Measurements from ENCODE around the gene TCP10L. TPM values are rescaled to one million over a fixed set of nuclear protein-coding genes. Genes with fewer than 3 reads are reported as not detected.

The TCP10L gene
- total and polyA plus RNA-seq, 4 donors = 1.1 to 8.0 (median 2.8) TPM

GRCh38 chr21:32576011-32576410 lies 9.3 kb downstream of the TCP10L start:
- H3K27me3 ChIP-seq (ENCODE audit: control insufficient read depth in 4 of 4, insufficient read depth in 4 of 4, low read length in 3 of 4) = no peaks in the 10 kb centered on the region
- TF ChIP-seq JUND (IDR thresholded peaks at IDR 0.05) (no peak), EGR1 (IDR thresholded peaks at IDR 0.05; ENCODE audit: low read depth in 2 of 2) (no peak), GABPA (IDR thresholded peaks at IDR 0.05 in 1 of 2, conservative IDR thresholded peaks at IDR 0.05 in 1 of 2) (no peak), FOXA1 (IDR thresholded peaks at IDR 0.05) (no peak), YY1 (IDR thresholded peaks at IDR 0.05) (no peak), ATF3 (IDR thresholded peaks at IDR 0.05) (no peak), SP1 (IDR thresholded peaks at IDR 0.05) (no peak), HNF4G (IDR thresholded peaks at IDR 0.05) (no peak), TAF1 (conservative IDR thresholded peaks at IDR 0.05) (no peak), RAD21 (IDR thresholded peaks at IDR 0.05) (no peak)
- TF ChIP-seq, protein P1, sequence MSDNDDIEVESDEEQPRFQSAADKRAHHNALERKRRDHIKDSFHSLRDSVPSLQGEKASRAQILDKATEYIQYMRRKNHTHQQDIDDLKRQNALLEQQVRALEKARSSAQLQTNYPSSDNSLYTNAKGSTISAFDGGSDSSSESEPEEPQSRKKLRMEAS (IDR thresholded peaks at IDR 0.05) = no peak
- H3K27ac ChIP-seq (ENCODE audit: low read depth in 1 of 2, low read length in 2 of 2) = no peak overlapping the region
- WGBS = 97% methylated on average over 11 of the region's 11 CpGs
- H3K4me1 ChIP-seq (ENCODE audit: control insufficient read depth in 4 of 4, insufficient read depth in 4 of 4, low read length in 3 of 4) = no peaks in the 10 kb centered on the region
- H3K9me3 ChIP-seq (ENCODE audit: control insufficient read depth in 4 of 4, low read length in 3 of 4) = no peaks in the 10 kb centered on the region
- no peaks in the 10 kb centered on the region for H3K36me3 ChIP-seq (ENCODE audit: control insufficient read depth in 4 of 4, insufficient read depth in 3 of 4, low read depth in 1 of 4, low read length in 3 of 4)
- H3K4me3 ChIP-seq (ENCODE audit: low read depth in 1 of 3, low read length in 3 of 3) = no peak overlapping the region
- DNase-seq (ENCODE audit: low spot score) = no peak
- H3K9ac ChIP-seq (ENCODE audit: low read depth in 1 of 2, low read length in 2 of 2) = no peak overlapping the region

DNA sequence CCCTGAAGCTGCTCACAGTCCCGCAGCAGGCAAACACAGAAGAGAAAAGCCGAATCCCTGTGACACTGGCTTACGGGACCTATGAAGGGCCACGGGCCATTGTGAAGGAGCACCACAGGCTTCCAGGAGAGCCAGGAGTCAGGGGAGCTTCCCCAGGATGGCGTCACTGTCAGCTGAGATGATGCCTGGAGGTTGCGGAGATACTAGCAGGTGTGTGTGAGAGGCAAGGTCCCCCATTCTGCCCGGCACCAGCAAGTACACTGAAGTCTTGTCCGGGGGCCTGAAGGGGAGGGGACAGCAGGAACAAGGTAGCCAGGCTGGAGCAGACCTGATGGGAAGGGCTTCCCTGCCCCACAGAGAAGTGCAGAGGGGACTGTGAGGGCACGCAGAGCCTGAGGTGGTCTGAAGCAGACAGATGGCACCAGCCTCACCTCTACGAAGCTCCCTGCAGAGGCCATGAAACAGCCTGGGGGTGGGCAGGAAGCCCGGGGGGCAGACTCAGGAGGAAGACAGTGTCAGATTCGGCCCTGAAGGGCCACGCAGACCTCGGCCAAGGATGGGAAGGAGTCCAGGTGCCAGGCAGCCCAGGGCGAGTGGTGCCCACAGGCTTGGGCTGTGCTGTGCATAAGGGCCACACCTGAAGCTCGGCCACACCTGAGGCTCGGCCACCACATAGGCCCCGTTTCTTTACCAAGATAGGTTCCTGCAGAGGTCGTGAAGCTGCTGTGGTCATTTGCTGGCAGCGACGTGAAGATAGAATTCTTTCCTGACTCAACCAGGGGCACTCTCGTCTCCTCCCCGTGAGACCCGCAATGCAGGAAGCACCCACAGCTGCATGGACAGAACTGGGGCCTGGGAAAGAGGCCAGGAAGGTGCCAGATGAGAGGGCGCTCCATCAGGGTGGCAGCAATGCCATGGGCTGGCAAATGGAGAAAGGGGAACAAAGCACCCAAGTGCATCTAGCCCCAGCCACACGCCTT lies 10.1 kb downstream of the TCP10L start:
- Histone ChIP-seq H3K9ac (ENCODE audit: low read depth in 1 of 2, low read length in 2 of 2) (no peak overlapping the region), H3K4me3 (ENCODE audit: low read depth in 1 of 3, low read length in 3 of 3) (no peak overlapping the region), H3K27ac (ENCODE audit: low read depth in 1 of 2, low read length in 2 of 2) (no peak overlapping the region), H3K4me1 (ENCODE audit: control insufficient read depth in 4 of 4, insufficient read depth in 4 of 4, low read length in 3 of 4) (no peaks in the 10 kb centered on the region), H3K36me3 (ENCODE audit: control insufficient read depth in 4 of 4, insufficient read depth in 3 of 4, low read depth in 1 of 4, low read length in 3 of 4) (no peaks in the 10 kb centered on the region), H3K9me3 (ENCODE audit: control insufficient read depth in 4 of 4, low read length in 3 of 4) (no peaks in the 10 kb centered on the region), H3K27me3 (ENCODE audit: control insufficient read depth in 4 of 4, insufficient read depth in 4 of 4, low read length in 3 of 4) (no peaks in the 10 kb centered on the region)
- TF ChIP-seq SP1 (IDR thresholded peaks at IDR 0.05) = no peak
- TF ChIP-seq EGR1 (IDR thresholded peaks at IDR 0.05; ENCODE audit: low read depth in 2 of 2) = no peak
- TF ChIP-seq, protein P1 (IDR thresholded peaks at IDR 0.05) = no peak
- TF ChIP-seq TAF1 (conservative IDR thresholded peaks at IDR 0.05) = no peak
- TF ChIP-seq FOXA2 (IDR thresholded peaks at IDR 0.05) = no peak
- no peak for TF ChIP-seq ZBTB33 (IDR thresholded peaks at IDR 0.05)
- TF ChIP-seq YY1 (IDR thresholded peaks at IDR 0.05) = no peak
- TF ChIP-seq HNF4G (IDR thresholded peaks at IDR 0.05) = no peak
- TF ChIP-seq RAD21 (IDR thresholded peaks at IDR 0.05) = no peak
- no peak for TF ChIP-seq JUND (IDR thresholded peaks at IDR 0.05)
- TF ChIP-seq, protein P2, sequence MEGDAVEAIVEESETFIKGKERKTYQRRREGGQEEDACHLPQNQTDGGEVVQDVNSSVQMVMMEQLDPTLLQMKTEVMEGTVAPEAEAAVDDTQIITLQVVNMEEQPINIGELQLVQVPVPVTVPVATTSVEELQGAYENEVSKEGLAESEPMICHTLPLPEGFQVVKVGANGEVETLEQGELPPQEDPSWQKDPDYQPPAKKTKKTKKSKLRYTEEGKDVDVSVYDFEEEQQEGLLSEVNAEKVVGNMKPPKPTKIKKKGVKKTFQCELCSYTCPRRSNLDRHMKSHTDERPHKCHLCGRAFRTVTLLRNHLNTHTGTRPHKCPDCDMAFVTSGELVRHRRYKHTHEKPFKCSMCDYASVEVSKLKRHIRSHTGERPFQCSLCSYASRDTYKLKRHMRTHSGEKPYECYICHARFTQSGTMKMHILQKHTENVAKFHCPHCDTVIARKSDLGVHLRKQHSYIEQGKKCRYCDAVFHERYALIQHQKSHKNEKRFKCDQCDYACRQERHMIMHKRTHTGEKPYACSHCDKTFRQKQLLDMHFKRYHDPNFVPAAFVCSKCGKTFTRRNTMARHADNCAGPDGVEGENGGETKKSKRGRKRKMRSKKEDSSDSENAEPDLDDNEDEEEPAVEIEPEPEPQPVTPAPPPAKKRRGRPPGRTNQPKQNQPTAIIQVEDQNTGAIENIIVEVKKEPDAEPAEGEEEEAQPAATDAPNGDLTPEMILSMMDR (IDR thresholded peaks at IDR 0.05; ENCODE audit: low read depth, low read length, missing input control) = no peak
- TF ChIP-seq NR2F2 (IDR thresholded peaks at IDR 0.05) = no peak
- TF ChIP-seq ATF3 (IDR thresholded peaks at IDR 0.05) = no peak
- TF ChIP-seq GABPA (IDR thresholded peaks at IDR 0.05 in 1 of 2, conservative IDR thresholded peaks at IDR 0.05 in 1 of 2) = no peak
- no peak for TF ChIP-seq FOXA1 (IDR thresholded peaks at IDR 0.05)
- no peak for TF ChIP-seq HNF4A (conservative IDR thresholded peaks at IDR 0.05)
- no peak for TF ChIP-seq RXRA (IDR thresholded peaks at IDR 0.05)
- TF ChIP-seq, protein P3, sequence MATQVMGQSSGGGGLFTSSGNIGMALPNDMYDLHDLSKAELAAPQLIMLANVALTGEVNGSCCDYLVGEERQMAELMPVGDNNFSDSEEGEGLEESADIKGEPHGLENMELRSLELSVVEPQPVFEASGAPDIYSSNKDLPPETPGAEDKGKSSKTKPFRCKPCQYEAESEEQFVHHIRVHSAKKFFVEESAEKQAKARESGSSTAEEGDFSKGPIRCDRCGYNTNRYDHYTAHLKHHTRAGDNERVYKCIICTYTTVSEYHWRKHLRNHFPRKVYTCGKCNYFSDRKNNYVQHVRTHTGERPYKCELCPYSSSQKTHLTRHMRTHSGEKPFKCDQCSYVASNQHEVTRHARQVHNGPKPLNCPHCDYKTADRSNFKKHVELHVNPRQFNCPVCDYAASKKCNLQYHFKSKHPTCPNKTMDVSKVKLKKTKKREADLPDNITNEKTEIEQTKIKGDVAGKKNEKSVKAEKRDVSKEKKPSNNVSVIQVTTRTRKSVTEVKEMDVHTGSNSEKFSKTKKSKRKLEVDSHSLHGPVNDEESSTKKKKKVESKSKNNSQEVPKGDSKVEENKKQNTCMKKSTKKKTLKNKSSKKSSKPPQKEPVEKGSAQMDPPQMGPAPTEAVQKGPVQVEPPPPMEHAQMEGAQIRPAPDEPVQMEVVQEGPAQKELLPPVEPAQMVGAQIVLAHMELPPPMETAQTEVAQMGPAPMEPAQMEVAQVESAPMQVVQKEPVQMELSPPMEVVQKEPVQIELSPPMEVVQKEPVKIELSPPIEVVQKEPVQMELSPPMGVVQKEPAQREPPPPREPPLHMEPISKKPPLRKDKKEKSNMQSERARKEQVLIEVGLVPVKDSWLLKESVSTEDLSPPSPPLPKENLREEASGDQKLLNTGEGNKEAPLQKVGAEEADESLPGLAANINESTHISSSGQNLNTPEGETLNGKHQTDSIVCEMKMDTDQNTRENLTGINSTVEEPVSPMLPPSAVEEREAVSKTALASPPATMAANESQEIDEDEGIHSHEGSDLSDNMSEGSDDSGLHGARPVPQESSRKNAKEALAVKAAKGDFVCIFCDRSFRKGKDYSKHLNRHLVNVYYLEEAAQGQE (IDR thresholded peaks at IDR 0.05) = no peak
- WGBS = 92% methylated on average over 26 of the region's 26 CpGs
- DNase-seq (ENCODE audit: low spot score) = no peak
